Endothelial cell of umbilical vein (primary cell): ENCODE data around the gene NABP1.

Experiments
- CTCF ChIP-seq, 2 donors: IDR thresholded peaks; 1 replicate in 1 of 2; 2 replicates in 1 of 2; pipeline ENCODE4 v1.5.1; 2011; ENCODE audit warnings: low read length in 2 of 2, mild to moderate bottlenecking in 2 of 2, moderate library complexity in 2 of 2, control low read depth in 1 of 2, inconsistent platforms in 1 of 2, low read depth in 1 of 2; ENCODE audit not compliant: insufficient read depth in 1 of 2; ENCODE audit errors: extremely low read depth in 1 of 2
- MAX ChIP-seq: IDR thresholded peaks from 2 replicates; pipeline ENCODE4 v1.6.1; 2011; ENCODE audit not compliant: insufficient read depth, insufficient read length

GRCh38 chr2:191730263-191730662, 52.3 kb downstream of the NABP1 start:
- no peak for TF ChIP-seq CTCF (IDR thresholded peaks at IDR 0.05; ENCODE audit: extremely low read depth in 1 of 2, insufficient read depth in 1 of 2, low read depth in 1 of 2, low read length in 2 of 2)
- TF ChIP-seq MAX: no peak
